ENCODE results near the gene SLMAP. TPM values are rescaled to one million over a fixed set of nuclear protein-coding genes. Genes with fewer than 3 reads are reported as not detected.

SLMAP gene
- total RNA-seq, 1 donor from 2014 or later: 71.4 TPM

- H3K4me3 ChIP-seq (ENCODE audit: insufficient read depth, low read depth, low read length): no peak overlapping the region
- H3K9ac ChIP-seq (ENCODE audit: low read length): no peak overlapping the region
- no peaks in the 10 kb centered on the region for H4K20me1 ChIP-seq (ENCODE audit: insufficient read depth, low read length)
- TF ChIP-seq EZH2 (IDR thresholded peaks at IDR 0.05; ENCODE audit: insufficient read depth, low read length): no peak
- peak; percentile 30 for TF ChIP-seq CTCF (IDR thresholded peaks at IDR 0.05; ENCODE audit: insufficient read depth, low read depth, low read length)
- no peaks in the 10 kb centered on the region for H3K27me3 Mint-ChIP-seq (ENCODE audit: low read depth, unreplicated experiment)
- no peak overlapping the region for H3K27ac Mint-ChIP-seq (ENCODE audit: unreplicated experiment)
- no peaks in the 10 kb centered on the region for H3K79me2 ChIP-seq (ENCODE audit: insufficient read depth, low read length)
- peaks cover 14% of the 10 kb centered on the region for H3K36me3 ChIP-seq (ENCODE audit: insufficient read depth, low read length)
- FAIRE-seq: peak; percentile 52
- no peaks in the 10 kb centered on the region for H3K27me3 ChIP-seq (ENCODE audit: insufficient read depth, low read length)
- H2AFZ ChIP-seq (ENCODE audit: low read depth, low read length): no peak overlapping the region
- H3K27ac ChIP-seq (ENCODE audit: low read depth, low read length): no peak overlapping the region
- no peaks in the 10 kb centered on the region for H3K9me3 Mint-ChIP-seq (ENCODE audit: unreplicated experiment)
- peaks cover 10% of the 10 kb centered on the region for H3K36me3 Mint-ChIP-seq (ENCODE audit: low read depth, unreplicated experiment)
- H3K4me2 ChIP-seq (ENCODE audit: low read length): no peak overlapping the region
- DNase-seq (ENCODE audit: low read depth): no peak
- H3K4me1 Mint-ChIP-seq (ENCODE audit: low read depth, unreplicated experiment): peaks cover 11% of the 10 kb centered on the region
- no peak overlapping the region for H3K4me3 Mint-ChIP-seq (ENCODE audit: unreplicated experiment)
- peaks cover 6% of the 10 kb centered on the region for H3K4me1 ChIP-seq (ENCODE audit: insufficient read depth, low read length)
- no peaks in the 10 kb centered on the region for H3K9me3 ChIP-seq (ENCODE audit: insufficient read depth, low read depth, low read length)
Measured at GRCh38 chr3:57910990-57911389, 154.9 kb downstream of the SLMAP start.

DNA sequence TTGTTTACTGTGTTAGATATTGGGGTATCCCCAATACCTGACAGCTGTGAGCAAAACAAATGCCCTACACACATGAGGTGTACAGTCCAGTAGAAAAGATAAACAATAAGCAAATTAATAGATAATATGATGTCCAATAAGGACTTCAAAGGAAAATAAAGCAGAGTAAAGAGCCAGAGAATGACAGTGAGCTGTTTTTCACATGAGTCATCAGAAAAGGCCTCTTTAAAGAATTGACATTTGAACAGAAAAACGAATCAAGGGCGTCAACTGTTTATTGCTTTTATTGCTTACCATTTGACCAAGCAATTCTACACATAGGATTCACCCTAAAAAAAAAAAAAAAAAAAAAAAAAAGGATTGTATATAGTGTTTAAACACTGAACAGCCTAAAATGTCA, 155.5 kb downstream of the SLMAP start:
- Histone ChIP-seq H3K9me3 (ENCODE audit: insufficient read depth, low read depth, low read length) (no peaks in the 10 kb centered on the region), H3K27me3 (ENCODE audit: insufficient read depth, low read length) (no peaks in the 10 kb centered on the region), H3K9ac (ENCODE audit: low read length) (no peak overlapping the region), H3K4me2 (ENCODE audit: low read length) (no peak overlapping the region), H3K4me1 (ENCODE audit: insufficient read depth, low read length) (peaks cover 6% of the 10 kb centered on the region), H3K36me3 (ENCODE audit: insufficient read depth, low read length) (peaks cover 14% of the 10 kb centered on the region), H2AFZ (ENCODE audit: low read depth, low read length) (no peak overlapping the region), H3K4me3 (ENCODE audit: insufficient read depth, low read depth, low read length) (no peak overlapping the region), H3K79me2 (ENCODE audit: insufficient read depth, low read length) (no peaks in the 10 kb centered on the region), H4K20me1 (ENCODE audit: insufficient read depth, low read length) (no peaks in the 10 kb centered on the region), H3K27ac (ENCODE audit: low read depth, low read length) (no peak overlapping the region)
- H3K4me1 Mint-ChIP-seq (ENCODE audit: low read depth, unreplicated experiment): peaks cover 11% of the 10 kb centered on the region
- no peak overlapping the region for H3K27ac Mint-ChIP-seq (ENCODE audit: unreplicated experiment)
- DNase-seq (ENCODE audit: low read depth): peak; percentile 28
- TF ChIP-seq CTCF (IDR thresholded peaks at IDR 0.05; ENCODE audit: insufficient read depth, low read depth, low read length): no peak
- TF ChIP-seq EZH2 (IDR thresholded peaks at IDR 0.05; ENCODE audit: insufficient read depth, low read length): no peak
- H3K36me3 Mint-ChIP-seq (ENCODE audit: low read depth, unreplicated experiment): peaks cover 16% of the 10 kb centered on the region
- FAIRE-seq: peak; percentile 23
- H3K4me3 Mint-ChIP-seq (ENCODE audit: unreplicated experiment): no peak overlapping the region
- H3K9me3 Mint-ChIP-seq (ENCODE audit: unreplicated experiment): no peaks in the 10 kb centered on the region
- H3K27me3 Mint-ChIP-seq (ENCODE audit: low read depth, unreplicated experiment): no peaks in the 10 kb centered on the region

DNA sequence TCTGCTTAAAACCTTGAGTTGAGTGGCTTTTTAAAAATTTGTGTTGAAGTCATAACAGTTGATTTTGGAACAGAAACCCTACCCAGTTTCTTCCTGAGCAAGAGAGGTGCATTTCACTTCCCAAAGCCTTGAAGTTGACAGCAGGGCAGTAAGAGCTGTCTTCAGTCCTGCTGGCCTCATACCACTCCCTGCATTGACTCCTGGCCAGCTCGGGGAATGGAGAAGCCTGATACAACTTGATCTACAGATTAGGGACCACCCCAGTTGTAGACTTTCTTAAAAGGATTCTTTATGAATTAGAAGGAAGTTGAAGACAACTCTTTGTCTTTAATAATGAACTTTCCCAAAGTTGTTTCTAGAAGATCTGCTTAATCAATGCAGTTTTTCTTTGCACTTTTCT, 161.5 kb downstream of the SLMAP start:
- Histone ChIP-seq H3K9ac (ENCODE audit: low read length) (no peak overlapping the region), H3K4me3 (ENCODE audit: insufficient read depth, low read depth, low read length) (no peak overlapping the region), H3K27ac (ENCODE audit: low read depth, low read length) (peak overlapping the region; percentile 52), H3K36me3 (ENCODE audit: insufficient read depth, low read length) (peaks cover 13% of the 10 kb centered on the region), H2AFZ (ENCODE audit: low read depth, low read length) (no peak overlapping the region), H3K79me2 (ENCODE audit: insufficient read depth, low read length) (no peaks in the 10 kb centered on the region), H3K4me1 (ENCODE audit: insufficient read depth, low read length) (peaks cover 5% of the 10 kb centered on the region), H4K20me1 (ENCODE audit: insufficient read depth, low read length) (no peaks in the 10 kb centered on the region), H3K4me2 (ENCODE audit: low read length) (peak overlapping the region; percentile 16), H3K9me3 (ENCODE audit: insufficient read depth, low read depth, low read length) (no peaks in the 10 kb centered on the region), H3K27me3 (ENCODE audit: insufficient read depth, low read length) (no peaks in the 10 kb centered on the region)
- no peak for DNase-seq (ENCODE audit: low read depth)
- FAIRE-seq: no peak
- Mint-ChIP-seq H3K27ac (ENCODE audit: unreplicated experiment) (peak overlapping the region; percentile 54), H3K9me3 (ENCODE audit: unreplicated experiment) (no peaks in the 10 kb centered on the region), H3K4me3 (ENCODE audit: unreplicated experiment) (no peak overlapping the region), H3K27me3 (ENCODE audit: low read depth, unreplicated experiment) (no peaks in the 10 kb centered on the region), H3K36me3 (ENCODE audit: low read depth, unreplicated experiment) (peaks cover 21% of the 10 kb centered on the region), H3K4me1 (ENCODE audit: low read depth, unreplicated experiment) (peaks cover 10% of the 10 kb centered on the region)
- TF ChIP-seq EZH2 (IDR thresholded peaks at IDR 0.05; ENCODE audit: insufficient read depth, low read length): no peak
- no peak for TF ChIP-seq CTCF (IDR thresholded peaks at IDR 0.05; ENCODE audit: insufficient read depth, low read depth, low read length)
